ENCODE measurements around the gene TAB2.

GRCh38 chr6:149271348-149272340, 45.9 kb upstream of the TAB2 start:
- TF ChIP-seq ZC3H11A (IDR thresholded peaks at IDR 0.05; ENCODE audit: low read depth, low read length) (no peak), ELF1 (tag; IDR thresholded peaks at IDR 0.05) (no peak), SOX6 (IDR thresholded peaks at IDR 0.05) (no peak), SRF (CRISPR knock-in tag; IDR thresholded peaks at IDR 0.05) (no peak)
